Glomerular endothelial cell (primary cell): ENCODE data around the gene PRADC1. TPM values are rescaled to one million over a fixed set of nuclear protein-coding genes. Genes with fewer than 3 reads are reported as not detected.

Experiments used
- DNase-seq: peaks from one replicate; pipeline ENCODE4 v3.0.0-alpha.2; 2011; ENCODE audit warnings: low read depth, low spot score; ENCODE audit errors: extremely low read depth
- total RNA-seq: library from RNA; depleted of rRNA; stranded (reverse); fragments of >200 nt; gene quantifications from 2 replicates; pipeline ENCODE4 v1.2.3, GENCODE V29; 2015

The PRADC1 gene
- total RNA-seq, 1 donor from 2014 or later: 17.1 TPM

DNA sequence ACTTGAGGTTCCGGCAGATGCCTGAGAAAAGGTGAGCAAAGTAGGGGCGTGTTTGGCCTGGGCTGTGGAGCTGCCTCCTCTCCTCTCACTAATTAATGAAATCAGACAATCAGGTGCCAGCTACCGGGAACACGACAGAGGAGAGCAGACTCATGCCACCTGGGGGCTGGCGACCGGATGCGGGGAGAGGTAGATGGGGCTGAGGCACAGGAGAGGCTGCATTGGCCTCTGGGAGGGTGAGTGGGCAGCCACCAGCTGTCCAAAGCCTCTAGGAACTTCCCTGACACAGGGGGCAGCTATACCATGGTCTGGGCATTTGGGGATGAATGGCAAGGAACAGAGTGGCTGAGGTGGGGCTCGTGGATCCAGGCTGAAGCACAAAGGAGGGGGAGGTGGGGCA, 26.2 kb upstream of the PRADC1 start:
- no peak for DNase-seq

DNA sequence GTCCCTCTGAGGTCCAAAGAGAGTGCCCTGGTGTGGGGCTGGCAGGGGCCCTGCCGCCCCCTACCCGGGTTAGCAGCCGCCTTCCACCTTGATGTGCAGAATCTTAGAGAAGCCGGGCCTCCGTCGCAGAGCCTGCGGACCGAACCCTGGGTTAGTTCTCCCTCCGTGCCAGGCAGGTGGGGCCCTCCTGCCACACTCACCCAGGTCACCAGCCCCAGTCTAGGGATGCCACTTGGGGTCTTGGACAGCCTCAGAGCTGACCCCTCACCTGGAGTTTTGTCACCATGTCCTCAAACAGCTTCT, 25.8 kb upstream of the PRADC1 start:
- no peak for DNase-seq

DNA sequence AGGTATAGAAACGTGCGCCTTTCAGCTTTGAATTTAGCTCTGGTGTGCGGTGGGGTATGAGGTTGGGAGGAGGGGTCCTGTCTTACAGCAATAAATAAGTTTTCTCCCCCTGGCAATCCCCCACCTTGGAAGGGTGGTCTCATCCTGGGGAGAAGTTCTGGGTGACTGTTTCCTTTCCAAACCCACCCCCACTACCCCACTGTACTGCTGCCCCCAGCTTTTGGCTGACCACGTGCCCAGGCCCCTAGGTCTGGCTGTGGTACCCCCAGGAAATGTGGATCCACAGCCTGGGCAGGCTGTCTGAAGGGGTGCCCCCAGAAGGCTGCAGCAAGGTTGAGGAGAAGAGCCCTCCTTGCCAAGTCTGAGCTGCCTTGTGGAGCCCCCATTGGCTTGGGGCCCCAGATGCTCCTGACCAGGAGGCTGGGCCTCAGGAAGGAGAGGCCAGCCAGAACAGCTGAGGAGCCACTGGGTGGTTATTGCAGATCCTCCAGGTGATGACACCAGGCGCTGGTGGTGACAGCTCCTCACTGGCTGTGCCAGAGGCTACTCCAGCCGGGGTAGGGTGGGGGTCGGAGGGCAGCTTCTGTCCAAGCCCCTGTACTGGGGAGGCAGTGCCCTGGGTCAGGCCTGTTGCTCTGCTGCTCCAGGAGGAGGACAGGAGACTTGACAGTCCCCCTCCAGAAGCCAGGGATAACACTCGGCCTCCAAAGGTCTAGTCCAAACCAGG, 25.3 kb upstream of the PRADC1 start:
- DNase-seq: no peak

DNA sequence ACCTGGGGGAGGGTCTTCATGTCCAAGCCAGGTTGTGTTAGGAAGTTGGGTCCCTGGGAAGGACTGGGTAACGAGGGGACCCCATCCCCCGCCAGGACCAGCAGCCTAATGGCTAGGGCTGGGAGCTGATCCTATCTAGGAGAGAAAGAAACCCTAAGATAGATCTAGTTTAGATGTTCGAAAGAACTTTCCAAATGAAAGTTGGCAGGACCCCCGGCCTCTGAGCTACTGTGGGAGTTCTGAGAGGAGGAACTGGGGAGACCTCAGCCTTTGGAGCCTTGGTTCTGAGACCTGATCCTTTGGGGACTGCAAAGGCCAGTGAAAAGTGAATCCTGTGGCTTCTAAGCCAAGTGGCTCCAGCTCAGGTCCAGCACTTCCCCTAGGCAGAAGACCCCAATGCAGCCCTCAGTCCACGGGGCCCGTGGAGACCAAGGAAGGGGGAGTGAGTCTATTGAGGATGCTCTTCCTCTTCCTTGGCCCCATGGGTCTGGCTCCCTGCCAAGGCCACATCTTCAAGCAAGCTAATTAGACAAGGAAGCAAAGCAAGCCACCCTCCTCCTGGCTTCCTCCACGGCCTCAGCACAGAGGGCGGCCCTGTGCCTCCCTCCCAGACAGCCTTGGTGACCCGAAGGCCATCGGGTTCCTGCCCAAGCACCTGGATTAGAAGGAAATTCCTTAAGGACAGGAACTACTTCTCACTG, 24.5 kb upstream of the PRADC1 start:
- DNase-seq: no peak

DNA sequence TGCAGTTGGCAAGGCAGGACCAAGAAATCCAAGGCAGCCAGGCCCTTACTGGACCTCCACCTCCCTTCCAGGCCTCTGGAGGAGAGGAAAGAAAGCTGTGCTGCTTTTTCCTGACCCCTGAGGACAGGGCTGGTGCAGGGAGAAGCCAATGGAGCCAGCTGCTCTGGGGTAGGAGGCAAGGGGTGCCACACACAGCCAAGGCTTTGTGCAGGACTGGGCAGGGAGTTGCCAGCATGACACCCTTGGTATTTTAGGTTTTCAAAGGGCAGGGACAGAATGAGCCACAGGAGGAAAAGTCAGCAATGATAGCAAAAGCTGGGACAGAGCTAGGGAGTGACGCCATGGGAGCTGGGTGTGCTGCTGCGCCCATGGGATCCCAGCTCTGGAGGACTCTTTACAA, 24.0 kb upstream of the PRADC1 start:
- no peak for DNase-seq

DNA sequence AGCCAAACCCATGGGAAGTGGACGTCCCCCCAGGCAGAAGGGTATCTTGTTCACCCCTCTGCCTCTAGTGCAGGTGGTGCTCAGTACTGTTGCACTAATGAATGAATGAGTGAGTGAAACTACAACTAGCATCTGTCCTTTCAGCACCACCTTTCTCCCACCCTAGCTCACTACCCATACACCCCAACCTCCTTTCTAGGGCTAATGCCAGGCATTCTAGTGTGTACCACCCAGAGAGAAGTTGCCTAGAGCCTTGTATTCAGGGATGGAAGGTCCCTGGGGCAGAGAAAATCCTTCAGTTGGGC, 23.5 kb upstream of the PRADC1 start:
- DNase-seq: no peak

DNA sequence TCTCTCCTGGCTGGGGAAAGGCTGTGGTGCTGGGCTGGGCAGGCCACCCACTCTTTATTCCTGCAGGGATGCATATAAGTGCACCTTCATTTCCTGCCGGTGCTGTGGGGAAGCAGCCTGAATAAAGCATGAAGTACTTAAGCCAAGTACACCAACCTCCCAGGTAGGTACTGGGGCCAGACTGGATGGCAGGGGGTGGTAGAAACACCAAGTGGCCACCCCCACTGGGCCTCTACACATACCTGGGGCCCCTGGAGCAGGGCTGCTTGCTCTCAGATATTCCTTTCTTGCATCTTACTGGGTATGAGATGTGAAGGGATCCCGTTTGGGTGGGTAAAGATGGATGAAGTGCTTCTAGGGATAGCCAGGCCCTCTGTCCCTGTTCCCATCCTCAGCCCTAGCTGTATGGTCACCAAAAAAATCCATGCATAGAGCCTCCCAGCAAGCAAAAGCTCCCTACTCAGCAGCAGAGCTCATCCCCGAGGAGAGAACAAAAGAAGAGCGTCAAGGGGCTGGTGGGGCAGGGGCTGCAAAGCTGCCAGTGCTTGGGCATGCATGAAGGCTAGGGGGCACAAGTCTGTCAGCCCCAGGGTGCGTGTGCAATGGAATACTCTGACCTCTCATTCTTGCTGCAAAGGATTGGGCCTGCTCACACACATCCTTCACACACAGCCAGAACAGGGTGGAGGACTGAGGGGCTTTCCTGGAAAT, 23.0 kb upstream of the PRADC1 start:
- DNase-seq: no peak

DNA sequence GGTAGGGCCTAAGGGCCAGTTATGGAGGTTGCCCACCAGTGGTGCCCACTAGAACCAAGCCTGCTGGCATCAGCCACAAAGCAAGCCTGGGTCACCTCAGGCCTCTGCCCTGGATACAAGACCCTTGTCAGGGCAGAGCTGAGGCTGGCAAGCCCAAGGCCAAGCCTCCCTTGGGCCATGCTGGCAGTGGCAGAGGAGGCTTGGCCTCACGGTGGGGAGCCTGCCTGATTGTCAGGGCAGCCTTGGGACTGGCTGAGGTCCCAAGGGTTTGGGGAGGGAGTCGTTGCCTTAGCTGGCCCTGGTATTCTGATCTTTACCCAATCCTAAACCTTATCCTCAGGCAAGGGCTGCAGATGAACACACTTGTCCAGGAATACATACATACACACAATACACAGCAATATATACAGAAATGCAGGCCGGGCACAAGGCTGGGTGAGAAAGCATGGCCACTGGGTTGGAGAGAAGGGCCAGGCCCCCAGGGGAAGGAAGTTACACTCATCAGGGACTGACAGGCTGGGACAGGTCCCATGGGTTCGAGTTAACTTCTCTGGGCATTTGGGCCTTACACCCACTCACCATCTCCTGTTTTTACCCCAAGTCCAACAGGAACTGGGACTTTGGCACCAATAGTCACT, 22.1 kb upstream of the PRADC1 start:
- no peak for DNase-seq

DNA sequence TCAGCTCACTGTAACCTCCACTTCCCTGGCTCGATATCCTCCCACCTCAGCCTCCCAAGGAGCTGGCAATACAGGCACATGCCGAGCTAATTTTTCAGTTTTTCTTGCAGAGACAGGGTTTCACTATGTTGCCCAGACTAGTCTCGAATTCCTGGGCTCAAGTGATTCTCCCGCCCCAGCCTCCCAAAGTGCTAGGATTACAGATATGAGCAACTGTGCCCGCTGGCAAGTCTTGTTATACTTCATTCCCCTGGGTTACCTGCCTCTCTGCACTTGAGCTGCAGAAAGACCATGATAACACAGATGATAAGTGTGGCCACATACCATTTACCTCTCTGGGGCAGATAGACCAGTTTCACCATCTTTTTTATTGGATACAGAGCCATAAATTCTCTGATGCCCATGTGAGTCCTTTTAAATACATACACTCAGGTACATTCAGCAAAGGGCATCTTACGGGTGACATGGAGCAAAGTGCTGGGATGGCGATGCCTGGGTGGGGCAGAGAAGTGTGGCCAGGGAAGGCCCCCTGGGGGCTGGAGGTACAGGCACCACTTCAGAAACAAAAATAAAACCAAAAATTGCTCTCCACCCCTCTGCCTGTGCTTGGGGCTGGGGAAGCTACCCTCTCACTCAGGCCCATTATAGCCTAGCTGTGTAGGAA, 21.4 kb upstream of the PRADC1 start:
- DNase-seq: no peak

DNA sequence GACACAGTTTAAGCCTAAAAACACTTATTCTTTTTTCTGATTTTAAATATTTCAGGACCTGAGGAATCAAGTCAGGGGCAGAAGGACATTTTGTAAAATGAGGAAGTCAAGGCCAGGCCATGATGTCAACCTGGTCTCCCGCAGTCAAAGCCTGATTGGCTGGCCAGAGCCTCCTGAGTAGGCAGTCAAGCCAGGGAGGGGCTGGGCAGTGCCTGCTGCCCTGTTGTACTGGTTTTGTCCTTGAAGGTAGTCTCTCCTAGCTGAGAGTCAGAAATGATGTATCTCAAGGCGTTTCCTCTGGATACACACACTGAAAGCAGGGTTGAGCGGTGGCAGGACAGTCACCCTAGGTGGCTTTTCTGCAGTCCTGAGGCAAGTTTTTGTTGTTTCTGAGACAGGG, 20.9 kb upstream of the PRADC1 start:
- DNase-seq: no peak

DNA sequence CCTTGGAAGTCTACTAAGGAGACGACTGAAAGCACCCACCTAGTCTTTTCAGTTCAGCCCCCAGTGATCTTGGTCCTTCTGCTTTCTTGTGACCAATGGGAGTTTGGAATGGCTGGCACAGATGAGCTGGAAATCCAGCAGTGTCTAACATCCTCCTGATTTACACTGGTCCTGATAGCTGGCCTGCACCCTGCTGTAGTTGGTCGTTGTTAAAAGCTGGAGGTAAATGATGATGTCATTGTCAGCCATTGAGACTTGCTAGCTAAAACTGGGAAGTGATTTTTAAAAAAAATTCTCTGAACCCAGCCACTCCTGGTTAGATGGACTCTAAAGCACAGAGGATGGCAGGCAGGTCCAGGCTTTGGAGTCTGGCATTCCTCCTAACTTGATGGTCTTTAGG, 20.4 kb upstream of the PRADC1 start:
- DNase-seq: no peak

DNA sequence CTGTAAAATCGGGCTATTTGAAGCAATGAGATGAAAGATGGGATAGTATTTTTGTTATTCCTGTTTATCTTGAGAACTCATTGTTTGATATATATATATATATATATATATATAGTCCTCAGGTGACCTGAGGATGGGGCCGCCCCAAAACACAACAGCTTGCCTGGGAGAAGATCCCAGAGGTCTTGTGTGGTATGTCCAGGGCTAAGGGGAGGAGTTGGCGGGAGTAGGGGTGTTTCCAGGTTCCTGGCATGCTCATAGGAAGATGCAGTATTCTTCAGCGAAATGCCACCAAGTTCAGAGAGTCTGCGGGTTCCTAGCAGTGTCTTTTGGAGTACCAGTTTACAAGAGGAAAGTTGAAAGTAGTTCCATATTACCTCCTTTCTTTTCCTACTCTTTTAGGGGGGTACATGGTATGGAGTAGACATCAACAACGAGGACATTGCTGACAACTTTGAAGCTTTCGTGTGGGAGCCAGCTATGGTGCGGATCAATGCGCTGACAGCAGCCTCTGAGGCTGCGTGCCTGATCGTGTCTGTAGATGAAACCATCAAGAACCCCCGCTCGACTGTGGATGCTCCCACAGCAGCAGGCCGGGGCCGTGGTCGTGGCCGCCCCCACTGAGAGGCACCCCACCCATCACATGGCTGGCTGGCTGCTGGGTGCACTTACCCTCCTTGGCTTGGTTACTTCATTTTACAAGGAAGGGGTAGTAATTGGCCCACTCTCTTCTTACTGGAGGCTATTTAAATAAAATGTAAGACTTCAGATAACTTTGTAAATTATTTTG, 19.4 kb upstream of the PRADC1 start:
- no peak for DNase-seq

DNA sequence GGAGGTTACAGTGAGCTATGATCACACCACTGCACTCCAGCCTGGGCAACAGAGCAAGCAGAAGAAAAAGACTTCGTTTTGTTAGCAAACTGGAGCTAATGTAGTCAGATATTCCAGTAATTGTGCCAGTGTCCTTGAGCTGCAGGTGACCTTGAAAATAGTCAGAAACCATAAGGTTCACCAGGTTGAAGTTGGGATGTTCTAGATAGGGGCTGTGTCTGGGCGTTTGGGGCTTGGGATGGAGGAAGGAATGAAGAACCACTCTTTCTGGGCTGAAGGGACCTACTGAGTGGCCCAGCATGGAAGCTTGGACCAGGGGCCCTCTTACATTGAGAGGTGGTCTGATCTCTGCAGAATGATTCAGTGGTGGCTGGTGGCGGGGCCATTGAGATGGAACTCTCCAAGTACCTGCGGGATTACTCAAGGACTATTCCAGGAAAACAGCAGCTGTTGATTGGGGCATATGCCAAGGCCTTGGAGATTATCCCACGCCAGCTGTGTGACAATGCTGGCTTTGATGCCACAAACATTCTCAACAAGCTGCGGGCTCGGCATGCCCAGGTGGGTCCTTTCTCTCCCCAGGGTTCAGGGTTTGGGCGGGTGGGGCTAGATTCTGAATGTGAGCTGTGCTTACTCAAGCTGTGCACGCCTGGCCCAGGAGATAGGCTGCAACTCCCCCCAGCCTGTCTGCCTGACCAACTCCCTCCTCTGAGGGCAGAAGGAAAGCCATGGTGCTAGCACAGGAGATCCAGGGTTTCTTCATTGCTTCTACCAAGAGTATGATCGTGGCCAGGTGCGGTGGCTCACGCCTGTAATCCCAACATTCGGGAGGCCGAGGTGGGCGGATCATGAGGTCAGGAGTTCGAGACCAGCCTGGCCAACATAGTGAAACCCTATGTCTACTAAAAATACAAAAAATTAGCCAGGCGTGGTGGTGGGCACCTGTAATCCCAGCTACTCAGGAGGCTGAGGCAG, 18.1 kb upstream of the PRADC1 start:
- no peak for DNase-seq

DNA sequence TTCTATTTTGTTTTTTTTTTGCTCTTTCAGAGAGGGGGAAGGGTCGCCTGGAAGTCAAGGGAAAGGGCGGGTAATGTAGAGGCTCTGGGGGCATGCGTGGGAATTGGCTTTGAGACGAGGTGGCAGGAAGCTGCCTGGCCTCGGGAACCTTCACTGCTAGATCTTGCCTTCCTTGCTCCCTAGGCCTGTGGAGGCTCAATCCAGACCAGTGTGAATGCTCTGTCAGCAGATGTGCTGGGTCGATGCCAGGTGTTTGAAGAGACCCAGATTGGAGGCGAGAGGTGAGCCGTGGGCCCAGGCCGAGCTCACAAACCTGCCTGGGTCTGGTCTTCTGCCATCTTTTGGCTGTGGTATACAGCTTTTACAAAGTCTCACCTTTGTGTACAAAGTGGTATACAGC, 16.6 kb upstream of the PRADC1 start:
- no peak for DNase-seq

DNA sequence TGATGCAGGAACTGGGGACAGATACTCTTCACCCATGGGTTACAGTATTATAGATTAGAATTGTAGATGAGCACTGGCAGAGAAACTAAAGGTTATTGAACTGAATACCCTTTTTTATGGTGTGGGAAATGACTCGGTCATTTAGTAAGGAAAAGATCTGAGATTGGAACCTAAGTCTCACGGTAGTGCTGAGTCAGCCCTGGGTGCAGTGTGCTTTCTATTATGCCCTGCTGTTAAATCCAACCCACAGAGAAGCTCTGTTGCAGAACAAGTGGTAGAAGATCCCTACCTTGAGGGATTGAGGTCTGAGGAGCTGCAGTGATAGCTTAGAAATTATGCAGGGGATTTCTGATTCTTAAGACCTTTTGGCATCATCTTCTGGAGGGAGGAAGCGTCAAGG, 13.8 kb upstream of the PRADC1 start:
- DNase-seq: no peak

DNA sequence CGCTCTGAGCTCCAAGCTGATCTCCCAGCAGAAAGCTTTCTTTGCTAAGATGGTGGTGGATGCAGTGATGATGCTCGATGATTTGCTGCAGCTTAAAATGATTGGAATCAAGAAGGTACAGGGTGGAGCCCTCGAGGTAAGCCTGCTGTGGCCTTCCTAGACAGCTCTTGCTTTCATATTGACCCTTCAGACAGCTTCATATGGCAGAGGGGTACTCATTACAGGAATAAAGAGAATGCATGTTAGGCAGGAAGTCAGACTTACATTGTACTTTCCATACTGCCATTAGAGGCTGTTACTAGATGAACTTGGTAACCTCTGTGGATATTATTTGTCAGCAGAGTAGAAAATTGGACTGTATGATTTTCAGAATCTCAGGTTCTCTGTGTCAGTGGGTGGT, 11.5 kb upstream of the PRADC1 start:
- no peak for DNase-seq

DNA sequence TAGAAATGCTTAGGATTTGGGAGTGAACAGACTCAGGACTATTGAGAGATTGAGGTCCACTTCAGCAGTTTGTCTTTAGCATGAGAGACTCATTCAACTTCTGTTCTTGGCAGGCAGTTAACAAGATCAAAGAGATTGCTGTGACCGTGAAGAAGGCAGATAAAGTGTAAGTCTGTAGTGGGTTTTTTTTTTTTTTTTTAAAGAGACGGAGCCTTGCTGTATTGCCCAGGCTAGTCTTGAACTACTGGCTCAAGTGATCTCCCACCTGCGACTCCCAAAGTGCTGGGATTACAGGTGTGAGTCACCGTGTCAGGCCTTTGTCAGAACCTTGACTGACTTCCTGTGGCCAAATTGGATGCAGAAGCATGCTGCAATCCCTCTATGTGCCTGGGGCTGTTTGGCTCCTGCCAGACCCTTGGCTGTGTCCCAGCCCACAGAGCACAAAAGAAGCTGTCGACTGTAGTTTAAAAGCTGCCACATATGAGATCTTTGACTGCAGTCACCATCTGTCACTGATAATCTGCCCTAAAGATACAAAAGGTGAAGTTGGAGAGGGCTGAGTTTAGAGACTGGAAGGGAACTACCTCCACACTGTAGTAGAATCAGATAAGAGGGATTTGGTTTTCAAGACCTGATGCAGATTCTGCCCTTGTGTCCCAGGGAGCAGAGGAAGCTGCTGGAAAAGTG, 11.0 kb upstream of the PRADC1 start:
- no peak for DNase-seq

DNA sequence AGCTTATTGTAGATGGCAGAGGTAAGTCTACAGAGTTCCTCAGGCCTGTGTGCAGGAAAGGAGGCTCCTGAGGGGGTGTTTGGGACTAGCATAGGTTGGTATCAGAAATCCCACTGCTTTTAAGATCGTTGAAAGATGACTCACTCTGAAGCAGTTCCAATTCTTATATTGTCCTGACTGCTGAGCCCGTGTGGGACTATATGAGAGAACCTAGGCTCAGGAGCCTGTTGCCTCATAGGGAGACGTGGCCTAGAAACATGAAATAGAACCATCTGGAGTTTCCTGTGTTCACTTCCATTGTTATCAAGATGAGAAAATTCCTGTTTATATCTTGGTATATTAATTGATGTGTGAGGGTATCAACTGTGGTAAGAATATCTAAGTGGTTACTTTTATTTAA, 6.7 kb upstream of the PRADC1 start:
- no peak for DNase-seq

DNA sequence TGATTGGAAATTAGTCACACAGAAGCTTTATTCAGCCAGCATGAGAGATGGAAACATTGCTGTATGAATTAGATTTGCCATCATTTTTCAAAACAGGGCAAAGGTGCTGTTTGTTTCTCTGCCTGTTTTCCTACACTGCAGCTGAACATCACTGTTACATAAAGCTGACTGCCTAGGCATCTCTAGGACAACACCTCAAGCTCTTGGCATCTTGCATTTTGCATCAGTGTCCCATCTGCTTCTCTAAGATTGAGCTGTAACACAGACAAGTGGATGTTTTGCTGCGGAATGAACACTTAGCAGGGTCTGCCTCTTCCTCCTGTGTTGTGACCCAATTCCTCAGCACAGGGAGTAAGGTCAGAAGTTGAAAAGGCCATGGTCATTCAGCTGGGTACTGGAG, 5.9 kb upstream of the PRADC1 start:
- DNase-seq: no peak
